OCI-M2 (cell line): Measurements from ENCODE around the gene FGF5.
"Not testable (repeated sequence)": the region's sequence is repeated elsewhere in the genome, so short reads cannot be mapped to it uniquely, and the experiment has no call there.

Source experiments
- DNase-seq: peaks from one replicate; lab custom pipeline; 2025; ENCODE audit not compliant: unreplicated experiment; lab: John Stamatoyannopoulos, UW

The FGF5 gene

GRCh38 chr4:80294206-80294605 is 27.7 kb downstream of the FGF5 start:
- no peak for DNase-seq

DNA sequence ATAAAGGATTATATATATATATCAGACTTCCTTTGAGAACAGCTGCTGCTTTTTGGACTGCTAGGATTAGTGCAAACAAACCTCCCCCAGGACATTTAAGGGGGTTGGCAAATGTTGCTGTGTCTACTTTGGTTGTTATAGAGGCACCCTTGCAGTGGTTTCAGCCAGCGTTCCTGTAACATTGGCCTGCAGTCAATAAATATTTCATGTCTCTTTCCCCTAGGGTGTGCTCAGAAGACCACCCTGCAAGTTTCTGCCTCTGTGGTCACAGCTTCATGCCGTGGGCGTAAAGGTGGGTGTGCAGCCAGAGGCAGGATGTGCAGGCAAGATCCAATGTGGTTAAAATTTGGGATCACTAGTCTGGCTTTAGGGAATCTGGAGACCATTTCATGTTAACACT is 28.9 kb downstream of the FGF5 start:
- no peak for DNase-seq

GRCh38 chr4:80295826-80296225 is 29.4 kb downstream of the FGF5 start:
- no peak for DNase-seq

- no peak for DNase-seq
These were observed 35.4 kb downstream of the FGF5 start for GRCh38 chr4:80301884-80302283.

DNA sequence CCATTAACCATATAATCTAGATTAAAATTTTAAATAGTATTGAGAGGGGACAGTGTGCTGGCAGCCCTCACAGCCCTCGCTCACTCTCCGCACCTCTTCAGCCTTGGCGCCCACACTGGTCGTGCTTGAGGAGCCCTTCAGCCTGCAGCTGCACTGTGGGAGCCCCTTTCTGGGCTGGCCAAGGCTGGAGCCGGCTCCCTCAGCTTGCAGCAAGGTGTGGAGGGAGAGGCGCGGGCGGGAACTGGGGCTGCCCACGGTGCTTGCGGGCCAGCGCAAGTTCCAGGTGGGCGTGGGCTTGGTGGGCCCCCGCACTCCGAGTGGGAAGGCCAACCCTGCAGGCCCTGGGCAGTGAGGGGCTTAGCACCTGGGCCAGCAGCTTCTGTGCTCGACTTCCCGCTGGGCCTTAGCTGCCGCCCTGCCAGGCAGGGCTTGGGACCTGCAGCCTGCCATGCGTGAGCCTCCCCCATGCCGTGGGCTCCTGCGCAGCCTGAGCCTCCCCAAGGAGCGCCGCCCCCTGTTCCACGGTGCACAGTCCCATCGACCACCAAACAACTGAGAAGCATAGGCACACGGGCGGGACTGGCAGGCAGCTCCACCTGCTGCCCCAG is 36.3 kb downstream of the FGF5 start:
- DNase-seq, result no peak

DNA sequence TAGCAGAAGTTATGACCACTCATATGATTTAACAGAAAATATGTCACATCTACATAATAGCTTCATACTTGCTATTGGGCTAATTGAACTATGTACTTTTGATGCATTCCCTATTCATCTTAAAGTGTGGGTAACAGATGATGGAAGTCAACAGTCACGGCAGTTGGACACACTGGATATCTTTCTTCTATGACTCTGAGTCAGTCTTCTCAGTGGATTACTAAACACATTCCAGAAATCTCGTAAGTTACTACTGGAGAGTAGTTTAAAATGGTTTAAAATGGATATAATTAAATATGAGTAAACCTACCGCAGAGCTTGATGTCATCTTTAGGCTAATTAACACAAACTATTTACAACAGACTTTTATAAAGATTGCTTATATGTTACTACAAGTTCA is 39.0 kb downstream of the FGF5 start:
- no peak for DNase-seq

GRCh38 chr4:80306260-80306659 is 39.8 kb downstream of the FGF5 start:
- no peak for DNase-seq

DNA sequence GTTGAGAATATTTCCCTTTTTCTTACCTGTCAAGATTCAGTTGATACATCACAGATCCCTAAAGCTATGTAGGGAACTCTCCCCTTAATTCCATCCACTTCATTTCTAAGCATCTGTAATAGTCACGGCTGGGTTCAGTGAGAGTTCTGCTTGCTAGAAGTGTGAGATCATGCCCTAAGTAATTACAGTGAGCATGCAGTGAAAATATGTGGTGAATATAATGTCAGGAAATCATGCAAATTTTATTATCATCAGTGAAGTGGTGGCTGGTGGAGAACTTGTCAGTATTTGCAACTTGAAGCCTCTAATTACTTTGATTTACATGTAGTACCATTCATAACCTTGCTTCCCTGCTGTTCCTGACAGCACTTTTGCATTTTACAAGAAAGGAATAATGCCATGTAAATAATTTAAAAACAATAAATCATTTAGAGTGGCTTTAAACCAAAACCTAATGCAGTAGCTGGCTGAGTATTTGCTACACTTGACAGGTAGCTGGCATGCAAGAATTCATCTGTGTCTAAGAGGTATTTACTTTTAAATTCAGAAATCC is 40.8 kb downstream of the FGF5 start:
- DNase-seq, result no peak

- DNase-seq, result no peak
These were observed 41.5 kb downstream of the FGF5 start for GRCh38 chr4:80307774-80308465.

DNA sequence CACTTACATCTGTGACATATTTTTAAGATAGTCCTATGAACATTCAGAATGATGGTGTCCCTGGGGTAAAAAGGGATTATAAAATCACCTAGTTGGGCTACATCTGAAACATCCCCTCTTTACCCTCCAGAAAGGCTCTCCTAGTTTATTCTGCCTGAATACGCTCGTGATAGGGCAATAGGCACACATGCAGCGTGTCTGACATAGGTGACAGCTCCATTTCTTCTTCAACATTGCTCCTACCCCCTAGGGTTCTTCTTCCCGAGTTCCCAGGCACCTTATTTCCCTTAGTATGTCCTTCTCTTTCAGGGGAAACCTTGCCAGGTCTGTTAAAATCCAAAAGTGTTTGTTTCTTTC is 42.0 kb downstream of the FGF5 start:
- no peak for DNase-seq

DNA sequence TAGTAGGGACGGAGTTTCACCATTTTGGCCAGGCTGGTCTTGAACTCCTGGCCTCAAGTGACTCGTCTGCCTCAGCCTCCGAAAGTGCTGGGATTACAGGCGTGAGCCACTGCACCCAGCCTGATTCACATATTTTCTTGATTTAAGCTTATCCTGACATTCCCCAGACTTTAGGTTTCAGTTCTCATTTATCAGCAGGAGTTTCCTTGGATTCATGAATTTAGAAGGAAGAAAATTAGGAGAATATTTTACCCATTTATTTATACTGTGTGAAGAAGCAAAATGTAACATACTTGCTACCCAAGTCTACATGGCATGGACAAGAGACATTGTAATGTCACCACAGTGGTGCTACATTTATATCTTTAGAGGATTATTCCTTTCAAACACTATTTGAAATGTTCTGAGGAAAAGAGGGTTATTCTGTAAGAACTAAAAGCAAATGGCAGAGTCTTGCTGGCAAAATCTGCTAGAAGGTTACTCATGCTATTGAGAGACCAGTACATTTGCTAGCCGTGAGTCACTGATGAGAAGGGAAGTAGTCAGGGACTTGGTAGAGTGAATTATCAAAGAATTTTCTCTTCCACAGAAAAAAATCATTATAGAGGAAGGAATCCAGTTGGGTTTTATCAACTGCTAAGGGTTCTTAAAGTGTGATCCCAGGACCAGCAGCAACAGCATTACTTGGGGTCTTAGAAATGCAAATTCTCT is 43.0 kb downstream of the FGF5 start:
- no peak for DNase-seq

DNA sequence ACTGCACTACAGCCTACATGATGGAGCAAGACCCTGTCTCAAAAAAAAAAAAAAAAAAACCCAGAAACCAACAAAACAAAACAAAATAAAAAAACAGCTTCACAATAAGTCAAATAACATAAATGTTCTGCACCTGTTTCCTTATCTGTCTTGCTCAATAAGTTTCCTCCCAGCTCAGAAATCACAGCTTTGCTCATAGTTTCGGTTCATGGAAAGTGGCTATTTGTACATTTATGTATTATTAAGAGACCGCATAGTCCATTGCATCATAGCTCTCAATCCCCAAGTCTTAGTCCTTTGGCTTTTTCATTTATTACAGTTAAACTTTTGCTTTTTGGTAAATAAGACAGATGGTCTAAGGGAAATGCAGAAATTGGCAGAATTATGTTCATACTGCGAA is 44.7 kb downstream of the FGF5 start:
- DNase-seq, result no peak

- DNase-seq, result no peak
These were observed 45.7 kb downstream of the FGF5 start for GRCh38 chr4:80312124-80312523.

- no peak for DNase-seq
These were observed 47.2 kb downstream of the FGF5 start for GRCh38 chr4:80313627-80314026.

GRCh38 chr4:80315848-80316247 is 49.4 kb downstream of the FGF5 start:
- DNase-seq, result not testable (repeated sequence)

DNA sequence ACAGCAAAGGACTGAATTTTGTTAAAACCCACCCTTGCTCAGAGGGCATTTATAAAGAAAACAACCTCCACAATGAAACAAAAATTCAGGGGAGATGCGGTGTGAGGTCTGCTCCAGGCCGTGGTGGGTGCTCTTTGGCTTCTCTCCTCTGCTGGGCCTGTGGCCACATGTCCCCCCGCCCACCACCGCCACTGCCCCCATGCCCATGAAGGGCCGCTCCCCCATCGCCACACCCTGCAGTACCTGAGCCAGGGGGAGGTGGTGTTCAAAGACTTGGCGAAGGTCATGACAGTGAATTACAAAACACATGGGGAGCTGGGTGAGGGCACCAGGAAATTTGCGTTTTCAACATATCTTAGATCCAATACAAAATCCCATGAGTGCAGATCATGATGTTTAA is 54.9 kb downstream of the FGF5 start:
- no peak for DNase-seq

DNA sequence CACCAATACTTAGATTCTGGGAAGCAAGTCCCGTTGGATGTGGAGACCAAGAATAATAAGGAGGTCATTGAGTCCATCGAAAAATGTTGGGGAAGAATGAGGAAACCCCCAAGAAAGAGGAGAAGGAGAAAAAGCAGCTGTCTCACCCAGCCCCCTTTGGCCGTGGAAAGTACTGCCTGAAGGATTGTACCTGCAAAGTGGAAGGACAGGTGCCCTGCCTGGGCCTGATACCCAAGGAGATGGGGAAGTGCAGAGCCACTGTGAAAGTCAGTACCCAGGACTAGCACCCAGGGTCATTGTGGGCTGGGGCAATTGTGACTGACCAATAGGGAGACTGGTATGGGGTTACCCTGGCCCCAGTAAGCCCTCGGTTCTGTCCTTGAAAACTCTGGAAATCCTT is 55.3 kb downstream of the FGF5 start:
- no peak for DNase-seq

- no peak for DNase-seq
These were observed 56.3 kb downstream of the FGF5 start for GRCh38 chr4:80322716-80323115.

- DNase-seq, result no peak
These were observed 57.7 kb downstream of the FGF5 start for GRCh38 chr4:80324171-80324570.

DNA sequence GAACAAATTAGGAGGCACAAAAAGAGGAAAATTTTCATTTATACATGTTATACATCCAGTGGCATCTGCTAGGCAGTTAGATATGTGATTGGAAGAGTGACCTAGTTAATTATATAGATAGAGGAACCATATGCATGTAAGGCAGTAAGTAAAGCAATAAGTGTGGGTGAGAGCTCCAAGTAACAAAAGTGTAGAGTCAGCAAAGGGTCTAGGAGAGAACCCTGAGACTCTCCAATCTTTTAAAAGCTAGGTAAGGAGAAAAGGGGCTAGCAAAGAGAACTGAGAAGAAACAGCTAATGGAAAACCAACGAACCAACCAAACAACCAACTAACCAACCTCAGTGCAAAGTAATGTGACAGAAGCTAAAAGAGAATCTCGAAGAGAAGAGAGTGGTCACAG is 65.2 kb downstream of the FGF5 start:
- no peak for DNase-seq

DNA sequence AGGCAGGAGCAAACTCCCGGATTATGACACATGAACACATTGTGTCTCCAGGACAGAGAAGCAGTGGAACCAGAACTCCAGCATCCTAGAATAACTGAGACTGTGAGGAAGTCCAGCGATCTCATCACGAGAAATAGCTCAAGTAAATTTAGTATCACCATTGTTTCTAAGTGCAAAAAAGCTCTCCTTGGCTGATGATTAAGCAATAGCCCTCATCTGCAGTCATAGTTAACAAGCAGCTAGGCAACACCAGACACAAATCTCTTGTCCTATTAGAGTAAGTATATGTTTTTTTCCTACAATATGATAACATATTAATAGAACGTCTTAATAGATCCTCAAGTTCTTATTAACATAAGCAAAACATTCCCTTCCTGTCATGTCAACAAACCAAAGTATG is 66.7 kb downstream of the FGF5 start:
- DNase-seq, result no peak

DNA sequence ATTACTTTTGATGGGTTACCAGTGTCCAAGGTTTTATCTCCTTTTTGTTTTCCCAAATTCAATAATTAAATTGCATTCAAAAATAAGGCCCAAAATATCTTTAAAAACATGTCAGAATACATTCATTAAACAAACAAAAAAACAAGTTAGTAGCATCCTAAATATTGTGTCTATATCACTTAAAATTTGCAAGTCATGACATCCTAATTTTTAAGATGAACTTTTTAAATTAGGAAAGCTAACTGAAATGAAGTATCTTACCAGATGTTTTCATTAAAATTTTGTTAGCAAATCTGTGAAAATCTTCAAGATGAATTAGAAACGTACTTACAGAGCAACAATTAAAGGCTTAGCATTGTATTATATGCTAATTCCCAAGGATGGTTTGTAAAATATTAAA is 68.1 kb downstream of the FGF5 start:
- DNase-seq, result no peak
